Progenitor cell of endocrine pancreas (in vitro differentiated cells): ENCODE measurements around the gene MYO5A. TPM values are rescaled to one million over a fixed set of nuclear protein-coding genes. Genes with fewer than 3 reads are reported as not detected.

Source experiments
- DNase-seq: peaks from one replicate; pipeline ENCODE4 v3.0.0; 2021; ENCODE audit warnings: low spot score; ENCODE audit not compliant: unreplicated experiment
- H3K27ac Mint-ChIP-seq: 2 replicates; pipeline ENCODE4 v1.8.0; 2021; ENCODE audit warnings: mild to moderate bottlenecking, moderate library complexity, mixed read lengths
- H3K27me3 Mint-ChIP-seq: 2 replicates; pipeline ENCODE4 v1.8.0; 2021; ENCODE audit warnings: mixed read lengths
- H3K36me3 Mint-ChIP-seq: 2 replicates; pipeline ENCODE4 v1.8.0; 2022; ENCODE audit warnings: mixed read lengths; ENCODE audit not compliant: insufficient read depth
- H3K4me1 Mint-ChIP-seq: 2 replicates; pipeline ENCODE4 v1.8.0; 2021; ENCODE audit warnings: low read depth, mixed read lengths
- H3K4me3 Mint-ChIP-seq: 2 replicates; pipeline ENCODE4 v1.8.0; 2021; ENCODE audit warnings: low read depth, mild to moderate bottlenecking, moderate library complexity, mixed read lengths
- H3K9me3 Mint-ChIP-seq: 2 replicates; pipeline ENCODE4 v1.8.0; 2021; ENCODE audit warnings: low read depth, mixed read lengths
- CTCF ChIP-seq: fragments of 200-600 bp; sonication (generic); IDR thresholded peaks from one replicate; pipeline ENCODE4 v1.5.0; 2021; ENCODE audit warnings: antibody characterized with exemption, mild to moderate bottlenecking; ENCODE audit not compliant: unreplicated experiment
- total RNA-seq: library from RNA; stranded (reverse); gene quantifications from 2 replicates; pipeline ENCODE4 v1.2.1, GENCODE V29; 2021

Gene MYO5A
- total RNA-seq, 1 donor from 2014 or later = 31.0 TPM

- Mint-ChIP-seq H3K4me3 (no peak overlapping the region), H3K36me3 (peaks cover 19% of the 10 kb centered on the region), H3K27ac (no peak overlapping the region), H3K27me3 (no peaks in the 10 kb centered on the region), H3K9me3 (peaks cover 3% of the 10 kb centered on the region), H3K4me1 (peaks cover 20% of the 10 kb centered on the region)
- no peak for DNase-seq
- TF ChIP-seq CTCF = no peak
These were observed 246.3 kb downstream of the MYO5A start for GRCh38 chr15:52282418-52282817.

GRCh38 chr15:52281085-52282035, 247.3 kb downstream of the MYO5A start:
- Mint-ChIP-seq H3K9me3 (no peaks in the 10 kb centered on the region), H3K27ac (peak overlapping the region; percentile 51), H3K4me3 (no peak overlapping the region), H3K36me3 (peaks cover 15% of the 10 kb centered on the region), H3K4me1 (peaks cover 14% of the 10 kb centered on the region), H3K27me3 (no peaks in the 10 kb centered on the region)
- DNase-seq = no peak
- TF ChIP-seq CTCF = no peak

- Mint-ChIP-seq H3K9me3 (no peaks in the 10 kb centered on the region), H3K27ac (peak overlapping the region; percentile 27), H3K27me3 (no peaks in the 10 kb centered on the region), H3K4me3 (no peak overlapping the region), H3K4me1 (peaks cover 14% of the 10 kb centered on the region), H3K36me3 (peaks cover 23% of the 10 kb centered on the region)
- DNase-seq = no peak
- TF ChIP-seq CTCF = no peak
These were observed 248.2 kb downstream of the MYO5A start for GRCh38 chr15:52280326-52281084.

GRCh38 chr15:52278636-52279367, 249.9 kb downstream of the MYO5A start:
- H3K27me3 Mint-ChIP-seq = no peaks in the 10 kb centered on the region
- peaks cover 25% of the 10 kb centered on the region for H3K36me3 Mint-ChIP-seq
- no peak overlapping the region for H3K4me3 Mint-ChIP-seq
- TF ChIP-seq CTCF = no peak
- peaks cover 12% of the 10 kb centered on the region for H3K4me1 Mint-ChIP-seq
- no peak overlapping the region for H3K27ac Mint-ChIP-seq
- no peaks in the 10 kb centered on the region for H3K9me3 Mint-ChIP-seq
- DNase-seq = no peak

GRCh38 chr15:52278135-52278534, 250.5 kb downstream of the MYO5A start:
- no peak for TF ChIP-seq CTCF
- Mint-ChIP-seq H3K27me3 (no peaks in the 10 kb centered on the region), H3K36me3 (peaks cover 27% of the 10 kb centered on the region), H3K4me3 (no peak overlapping the region), H3K27ac (no peak overlapping the region), H3K9me3 (no peaks in the 10 kb centered on the region), H3K4me1 (peaks cover 12% of the 10 kb centered on the region)
- no peak for DNase-seq
